ENCODE measurements around the gene VDR. TPM values are rescaled to one million over a fixed set of nuclear protein-coding genes. Genes with fewer than 3 reads are reported as not detected.

Gene VDR
- total RNA-seq, 6 experiments from 2014 or later = 8.4 to 14.8 (median 10.1) TPM

- no peak for DNase-seq
- Mint-ChIP-seq H3K4me3 (no peak overlapping the region), H3K9me3 (no peaks in the 10 kb centered on the region), H3K27me3 (ENCODE audit: insufficient read depth) (no peaks in the 10 kb centered on the region; the same call in 1 of the 2 replicates), H3K27ac (no peak overlapping the region), H3K36me3 (ENCODE audit: low read depth) (no peaks in the 10 kb centered on the region), H3K4me1 (ENCODE audit: low read depth) (peaks cover 50% of the 10 kb centered on the region)
- no peak for TF ChIP-seq CTCF (IDR thresholded peaks at IDR 0.05)
Observed at GRCh38 chr12:47947341-47947740, 42.5 kb upstream of the VDR start.

- no peaks in the 10 kb centered on the region for H3K36me3 Mint-ChIP-seq (ENCODE audit: low read depth)
- H3K27me3 Mint-ChIP-seq (ENCODE audit: insufficient read depth) = no peaks in the 10 kb centered on the region; the same call in 1 of the 2 replicates
- peak overlapping the region; percentile 40 for H3K27ac Mint-ChIP-seq
- no peak overlapping the region for H3K4me3 Mint-ChIP-seq
- no peaks in the 10 kb centered on the region for H3K9me3 Mint-ChIP-seq
- peaks cover 48% of the 10 kb centered on the region for H3K4me1 Mint-ChIP-seq (ENCODE audit: low read depth)
- DNase-seq = no peak
- no peak for TF ChIP-seq CTCF (IDR thresholded peaks at IDR 0.05)
Observed at GRCh38 chr12:47946413-47947323, 41.9 kb upstream of the VDR start.

- peaks cover 35% of the 10 kb centered on the region for H3K4me1 Mint-ChIP-seq (ENCODE audit: low read depth)
- no peak for DNase-seq
- H3K9me3 Mint-ChIP-seq = no peaks in the 10 kb centered on the region
- H3K27me3 Mint-ChIP-seq (ENCODE audit: insufficient read depth) = peaks cover 3% of the 10 kb centered on the region
- H3K4me3 Mint-ChIP-seq = no peak overlapping the region
- no peak overlapping the region for H3K27ac Mint-ChIP-seq
- no peaks in the 10 kb centered on the region for H3K36me3 Mint-ChIP-seq (ENCODE audit: low read depth)
- TF ChIP-seq CTCF (IDR thresholded peaks at IDR 0.05) = no peak
Observed at GRCh38 chr12:47945341-47945728, 40.5 kb upstream of the VDR start.

GRCh38 chr12:47944685-47945340 lies 40.0 kb upstream of the VDR start:
- no peaks in the 10 kb centered on the region for H3K9me3 Mint-ChIP-seq
- peaks cover 29% of the 10 kb centered on the region for H3K4me1 Mint-ChIP-seq (ENCODE audit: low read depth)
- TF ChIP-seq CTCF (IDR thresholded peaks at IDR 0.05) = no peak
- no peak for DNase-seq
- no peak overlapping the region for H3K27ac Mint-ChIP-seq
- H3K27me3 Mint-ChIP-seq (ENCODE audit: insufficient read depth) = peaks cover 5% of the 10 kb centered on the region
- no peaks in the 10 kb centered on the region for H3K36me3 Mint-ChIP-seq (ENCODE audit: low read depth)
- H3K4me3 Mint-ChIP-seq = no peak overlapping the region

GRCh38 chr12:47943623-47944340 lies 39.0 kb upstream of the VDR start:
- peaks cover 5% of the 10 kb centered on the region for H3K27me3 Mint-ChIP-seq (ENCODE audit: insufficient read depth)
- no peak overlapping the region for H3K4me3 Mint-ChIP-seq
- H3K27ac Mint-ChIP-seq = no peak overlapping the region
- no peaks in the 10 kb centered on the region for H3K36me3 Mint-ChIP-seq (ENCODE audit: low read depth)
- no peak for TF ChIP-seq CTCF (IDR thresholded peaks at IDR 0.05)
- peaks cover 20% of the 10 kb centered on the region for H3K4me1 Mint-ChIP-seq (ENCODE audit: low read depth)
- DNase-seq = no peak
- H3K9me3 Mint-ChIP-seq = no peaks in the 10 kb centered on the region
